ENCODE results near the gene ZNF524. TPM values are rescaled to one million over a fixed set of nuclear protein-coding genes. Genes with fewer than 3 reads are reported as not detected.

Gene ZNF524
- total and polyA plus RNA-seq, 9 donors, result 7.0 to 11.6 (median 9.3) TPM

Other genes with a start within 250 kb of the ZNF524 start
- not detected for gene COX6B2, start 245.6 kb upstream of the ZNF524 start, total RNA-seq
- gene COX6B2, start 245.6 kb upstream of the ZNF524 start, polyA plus RNA-seq (ENCODE audit: insufficient read depth in 1 of 8, insufficient read length in 8 of 8, low replicate concordance in 1 of 8), result 1 to 10 TPM in 1 of 8 donors, under 1 TPM in 5, not detected in 2; 0.09 to 2.4 (median 0.23) TPM
- not detected for gene GARIN5B, start 237.0 kb upstream of the ZNF524 start, total RNA-seq
- not detected for gene GARIN5B, start 237.0 kb upstream of the ZNF524 start, polyA plus RNA-seq (ENCODE audit: insufficient read depth in 1 of 8, insufficient read length in 8 of 8, low replicate concordance in 1 of 8)
- 0.31 TPM for gene IL11, start 229.8 kb upstream of the ZNF524 start, total RNA-seq
- gene IL11, start 229.8 kb upstream of the ZNF524 start, polyA plus RNA-seq (ENCODE audit: insufficient read depth in 1 of 8, insufficient read length in 8 of 8, low replicate concordance in 1 of 8), result under 1 TPM; 0.12 to 0.61 (median 0.40) TPM
- gene TMEM190, start 223.5 kb upstream of the ZNF524 start, total RNA-seq, result not detected
- under 1 TPM in 1 of 8 donors, not detected in 7; 0.50 TPM for gene TMEM190, start 223.5 kb upstream of the ZNF524 start, polyA plus RNA-seq (ENCODE audit: insufficient read depth in 1 of 8, insufficient read length in 8 of 8, low replicate concordance in 1 of 8)
- gene TMEM238, start 216.0 kb upstream of the ZNF524 start, total RNA-seq, result 0.18 TPM
- gene TMEM238, start 216.0 kb upstream of the ZNF524 start, polyA plus RNA-seq (ENCODE audit: insufficient read depth in 1 of 8, insufficient read length in 8 of 8, low replicate concordance in 1 of 8), result under 1 TPM; 0.14 to 0.49 (median 0.27) TPM
- gene RPL28, start 214.4 kb upstream of the ZNF524 start, total RNA-seq, result 463 TPM
- gene RPL28, start 214.4 kb upstream of the ZNF524 start, polyA plus RNA-seq (ENCODE audit: insufficient read depth in 1 of 8, insufficient read length in 8 of 8, low replicate concordance in 1 of 8), result 1,000 to 10,000 TPM; 1,674 to 2,410 (median 1,842) TPM
- gene UBE2S, start 192.5 kb upstream of the ZNF524 start, total RNA-seq, result 31.4 TPM
- gene UBE2S, start 192.5 kb upstream of the ZNF524 start, polyA plus RNA-seq (ENCODE audit: insufficient read depth in 1 of 8, insufficient read length in 8 of 8, low replicate concordance in 1 of 8), result 10 to 100 TPM; 40.8 to 70.1 (median 60.1) TPM
- gene SHISA7, start 157.0 kb upstream of the ZNF524 start, total RNA-seq, result under 0.01 TPM
- under 1 TPM; 0.08 to 0.32 (median 0.17) TPM for gene SHISA7, start 157.0 kb upstream of the ZNF524 start, polyA plus RNA-seq (ENCODE audit: insufficient read depth in 1 of 8, insufficient read length in 8 of 8, low replicate concordance in 1 of 8)
- 35.8 TPM for gene ISOC2, start 138.6 kb upstream of the ZNF524 start, total RNA-seq
- 10 to 100 TPM; 31.8 to 39.1 (median 35.1) TPM for gene ISOC2, start 138.6 kb upstream of the ZNF524 start, polyA plus RNA-seq (ENCODE audit: insufficient read depth in 1 of 8, insufficient read length in 8 of 8, low replicate concordance in 1 of 8)
- gene C19orf85, start 135.5 kb upstream of the ZNF524 start, total RNA-seq, result not detected
- gene C19orf85, start 135.5 kb upstream of the ZNF524 start, polyA plus RNA-seq (ENCODE audit: insufficient read depth in 1 of 8, insufficient read length in 8 of 8, low replicate concordance in 1 of 8), result not detected
- 1.6 TPM for gene ZNF628, start 123.7 kb upstream of the ZNF524 start, total RNA-seq
- 1 to 10 TPM; 2.8 to 5.1 (median 3.8) TPM for gene ZNF628, start 123.7 kb upstream of the ZNF524 start, polyA plus RNA-seq (ENCODE audit: insufficient read depth in 1 of 8, insufficient read length in 8 of 8, low replicate concordance in 1 of 8)
- gene NAT14, start 115.1 kb upstream of the ZNF524 start, total RNA-seq, result 30.0 TPM
- 10 to 100 TPM; 23.5 to 44.1 (median 29.5) TPM for gene NAT14, start 115.1 kb upstream of the ZNF524 start, polyA plus RNA-seq (ENCODE audit: insufficient read depth in 1 of 8, insufficient read length in 8 of 8, low replicate concordance in 1 of 8)
- gene SSC5D, start 111.9 kb upstream of the ZNF524 start, total RNA-seq, result 20.0 TPM
- 10 to 100 TPM in 6 of 8 donors, 1 to 10 TPM in 2; 7.9 to 54.8 (median 24.7) TPM for gene SSC5D, start 111.9 kb upstream of the ZNF524 start, polyA plus RNA-seq (ENCODE audit: insufficient read depth in 1 of 8, insufficient read length in 8 of 8, low replicate concordance in 1 of 8)
- gene SBK2, start 63.2 kb upstream of the ZNF524 start, total RNA-seq, result 0.89 TPM
- 1 to 10 TPM; 3.0 to 9.7 (median 3.7) TPM for gene SBK2, start 63.2 kb upstream of the ZNF524 start, polyA plus RNA-seq (ENCODE audit: insufficient read depth in 1 of 8, insufficient read length in 8 of 8, low replicate concordance in 1 of 8)
- gene SBK3, start 54.7 kb upstream of the ZNF524 start, total RNA-seq, result 0.13 TPM
- gene SBK3, start 54.7 kb upstream of the ZNF524 start, polyA plus RNA-seq (ENCODE audit: insufficient read depth in 1 of 8, insufficient read length in 8 of 8, low replicate concordance in 1 of 8), result under 1 TPM in 5 of 8 donors, not detected in 3; 0.10 to 0.29 (median 0.15) TPM
- 4.7 TPM for gene ZNF579, start 19.4 kb upstream of the ZNF524 start, total RNA-seq
- 10 to 100 TPM; 11.0 to 18.5 (median 14.1) TPM for gene ZNF579, start 19.4 kb upstream of the ZNF524 start, polyA plus RNA-seq (ENCODE audit: insufficient read depth in 1 of 8, insufficient read length in 8 of 8, low replicate concordance in 1 of 8)
- 3.7 TPM for gene FIZ1, start 771 bp upstream of the ZNF524 start, total RNA-seq
- gene FIZ1, start 771 bp upstream of the ZNF524 start, polyA plus RNA-seq (ENCODE audit: insufficient read depth in 1 of 8, insufficient read length in 8 of 8, low replicate concordance in 1 of 8), result 10 to 100 TPM; 10.7 to 15.1 (median 12.7) TPM
- 1.2 TPM for gene ZNF865, start 5.4 kb downstream of the ZNF524 start, total RNA-seq
- gene ZNF865, start 5.4 kb downstream of the ZNF524 start, polyA plus RNA-seq (ENCODE audit: insufficient read depth in 1 of 8, insufficient read length in 8 of 8, low replicate concordance in 1 of 8), result 1 to 10 TPM; 6.9 to 9.9 (median 7.8) TPM
- 5.3 TPM for gene ZNF784, start 24.3 kb downstream of the ZNF524 start, total RNA-seq
- gene ZNF784, start 24.3 kb downstream of the ZNF524 start, polyA plus RNA-seq (ENCODE audit: insufficient read depth in 1 of 8, insufficient read length in 8 of 8, low replicate concordance in 1 of 8), result 1 to 10 TPM; 6.6 to 9.8 (median 8.7) TPM
- gene ZNF580, start 40.7 kb downstream of the ZNF524 start, total RNA-seq, result 5.6 TPM
- 10 to 100 TPM; 20.9 to 28.5 (median 23.6) TPM for gene ZNF580, start 40.7 kb downstream of the ZNF524 start, polyA plus RNA-seq (ENCODE audit: insufficient read depth in 1 of 8, insufficient read length in 8 of 8, low replicate concordance in 1 of 8)
- 15.1 TPM for gene ZNF581, start 43.4 kb downstream of the ZNF524 start, total RNA-seq
- 10 to 100 TPM; 23.4 to 37.6 (median 27.0) TPM for gene ZNF581, start 43.4 kb downstream of the ZNF524 start, polyA plus RNA-seq (ENCODE audit: insufficient read depth in 1 of 8, insufficient read length in 8 of 8, low replicate concordance in 1 of 8)
- gene CCDC106, start 47.9 kb downstream of the ZNF524 start, total RNA-seq, result 5.3 TPM
- gene CCDC106, start 47.9 kb downstream of the ZNF524 start, polyA plus RNA-seq (ENCODE audit: insufficient read depth in 1 of 8, insufficient read length in 8 of 8, low replicate concordance in 1 of 8), result 10 to 100 TPM; 12.9 to 16.4 (median 15.3) TPM
- gene U2AF2, start 54.7 kb downstream of the ZNF524 start, total RNA-seq, result 70.2 TPM
- 100 to 1,000 TPM; 103 to 156 (median 130) TPM for gene U2AF2, start 54.7 kb downstream of the ZNF524 start, polyA plus RNA-seq (ENCODE audit: insufficient read depth in 1 of 8, insufficient read length in 8 of 8, low replicate concordance in 1 of 8)
- gene EPN1, start 74.9 kb downstream of the ZNF524 start, total RNA-seq, result 21.8 TPM
- 100 to 1,000 TPM in 2 of 8 donors, 10 to 100 TPM in 6; 84.4 to 114 (median 93.8) TPM for gene EPN1, start 74.9 kb downstream of the ZNF524 start, polyA plus RNA-seq (ENCODE audit: insufficient read depth in 1 of 8, insufficient read length in 8 of 8, low replicate concordance in 1 of 8)
- not detected for gene NLRP9, start 138.1 kb downstream of the ZNF524 start, total RNA-seq
- gene NLRP9, start 138.1 kb downstream of the ZNF524 start, polyA plus RNA-seq (ENCODE audit: insufficient read depth in 1 of 8, insufficient read length in 8 of 8, low replicate concordance in 1 of 8), result not detected
- gene RFPL4A, start 158.8 kb downstream of the ZNF524 start, total RNA-seq, result 0.62 TPM
- gene RFPL4A, start 158.8 kb downstream of the ZNF524 start, polyA plus RNA-seq (ENCODE audit: insufficient read depth in 1 of 8, insufficient read length in 8 of 8, low replicate concordance in 1 of 8), result under 1 TPM in 5 of 8 donors, not detected in 3; 0.23 to 0.86 (median 0.51) TPM
- 0.66 TPM for gene RFPL4AL1, start 168.8 kb downstream of the ZNF524 start, total RNA-seq
- gene RFPL4AL1, start 168.8 kb downstream of the ZNF524 start, polyA plus RNA-seq (ENCODE audit: insufficient read depth in 1 of 8, insufficient read length in 8 of 8, low replicate concordance in 1 of 8), result 1 to 10 TPM in 1 of 8 donors, under 1 TPM in 5, not detected in 2; 0.22 to 1.2 (median 0.56) TPM
- gene NLRP11, start 231.7 kb downstream of the ZNF524 start, total RNA-seq, result not detected
- under 1 TPM in 1 of 8 donors, not detected in 7; 0.04 TPM for gene NLRP11, start 231.7 kb downstream of the ZNF524 start, polyA plus RNA-seq (ENCODE audit: insufficient read depth in 1 of 8, insufficient read length in 8 of 8, low replicate concordance in 1 of 8)
- gene NLRP4, start 236.3 kb downstream of the ZNF524 start, total RNA-seq, result not detected
- gene NLRP4, start 236.3 kb downstream of the ZNF524 start, polyA plus RNA-seq (ENCODE audit: insufficient read depth in 1 of 8, insufficient read length in 8 of 8, low replicate concordance in 1 of 8), result not detected